GM12872 (cell line): ENCODE measurements around the gene PRSS22.

Source experiments
- TF ChIP-seq, protein P1 (sequence below): IDR thresholded peaks from 3 replicates; pipeline ENCODE4 v1.5.1; 2011; ENCODE audit warnings: low read depth, mild to moderate bottlenecking, low read length, moderate library complexity; ENCODE audit not compliant: insufficient read depth

Gene PRSS22

DNA sequence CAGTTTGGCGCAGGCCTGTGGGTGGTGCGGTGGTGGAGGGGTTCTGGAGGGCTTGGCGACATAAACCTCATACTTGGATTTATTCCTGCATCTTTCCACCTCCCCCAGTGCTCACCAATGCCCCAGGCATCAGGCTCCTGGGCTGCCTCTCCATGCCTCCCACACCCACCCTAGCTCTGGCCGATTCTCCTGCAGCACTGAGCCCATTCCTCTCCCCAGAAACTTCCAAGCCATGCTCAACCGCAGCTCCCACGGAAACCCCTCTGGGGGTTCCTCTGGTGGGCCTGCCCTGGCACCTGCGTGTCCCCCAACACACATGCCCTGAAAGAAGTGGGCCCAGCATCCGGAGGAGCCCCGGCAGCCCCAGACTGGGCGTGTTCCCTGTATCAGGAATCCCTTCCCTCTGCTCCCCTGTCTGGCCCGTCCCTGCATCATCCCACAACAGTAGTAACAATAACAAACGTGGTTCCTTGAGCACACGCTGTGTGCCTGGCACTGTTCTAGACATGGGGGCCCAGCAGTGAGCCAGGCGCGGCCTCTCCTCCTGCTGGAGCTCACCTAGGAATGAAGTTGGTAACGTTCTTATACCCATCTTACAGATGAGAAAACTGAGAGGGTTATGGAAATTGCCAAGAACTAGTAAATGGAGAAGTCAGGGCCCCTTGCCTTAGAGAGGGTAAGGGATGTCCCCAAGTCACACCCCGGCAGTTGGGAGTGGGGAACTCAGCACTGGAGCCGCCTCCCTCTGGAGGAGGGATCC is 38.6 kb downstream of the PRSS22 start:
- TF ChIP-seq, protein P1, sequence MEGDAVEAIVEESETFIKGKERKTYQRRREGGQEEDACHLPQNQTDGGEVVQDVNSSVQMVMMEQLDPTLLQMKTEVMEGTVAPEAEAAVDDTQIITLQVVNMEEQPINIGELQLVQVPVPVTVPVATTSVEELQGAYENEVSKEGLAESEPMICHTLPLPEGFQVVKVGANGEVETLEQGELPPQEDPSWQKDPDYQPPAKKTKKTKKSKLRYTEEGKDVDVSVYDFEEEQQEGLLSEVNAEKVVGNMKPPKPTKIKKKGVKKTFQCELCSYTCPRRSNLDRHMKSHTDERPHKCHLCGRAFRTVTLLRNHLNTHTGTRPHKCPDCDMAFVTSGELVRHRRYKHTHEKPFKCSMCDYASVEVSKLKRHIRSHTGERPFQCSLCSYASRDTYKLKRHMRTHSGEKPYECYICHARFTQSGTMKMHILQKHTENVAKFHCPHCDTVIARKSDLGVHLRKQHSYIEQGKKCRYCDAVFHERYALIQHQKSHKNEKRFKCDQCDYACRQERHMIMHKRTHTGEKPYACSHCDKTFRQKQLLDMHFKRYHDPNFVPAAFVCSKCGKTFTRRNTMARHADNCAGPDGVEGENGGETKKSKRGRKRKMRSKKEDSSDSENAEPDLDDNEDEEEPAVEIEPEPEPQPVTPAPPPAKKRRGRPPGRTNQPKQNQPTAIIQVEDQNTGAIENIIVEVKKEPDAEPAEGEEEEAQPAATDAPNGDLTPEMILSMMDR, result no peak

DNA sequence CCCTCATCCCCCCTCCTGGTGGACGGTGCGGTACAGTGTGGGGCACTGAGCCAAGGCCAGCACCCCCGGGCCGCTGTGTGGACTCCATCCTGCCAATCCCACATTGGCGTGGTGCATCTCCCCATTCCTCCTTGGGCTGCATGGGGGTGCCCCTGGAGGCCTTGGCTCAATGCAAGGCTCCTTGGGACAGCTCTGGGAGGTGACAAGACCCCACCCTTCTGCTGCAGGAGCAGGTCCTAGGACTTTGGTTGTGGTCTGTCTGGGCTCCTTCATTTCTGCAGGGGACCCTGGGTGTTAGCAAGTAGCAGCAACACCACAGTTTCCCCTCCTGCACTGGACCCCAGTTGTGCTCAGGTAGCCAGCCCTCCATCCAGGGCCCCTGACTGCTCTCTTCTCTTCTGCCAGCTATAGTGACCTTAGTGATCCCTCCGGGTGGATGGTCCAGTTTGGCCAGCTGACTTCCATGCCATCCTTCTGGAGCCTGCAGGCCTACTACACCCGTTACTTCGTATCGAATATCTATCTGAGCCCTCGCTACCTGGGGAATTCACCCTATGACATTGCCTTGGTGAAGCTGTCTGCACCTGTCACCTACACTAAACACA is 39.6 kb downstream of the PRSS22 start:
- TF ChIP-seq, protein P1, result no peak

DNA sequence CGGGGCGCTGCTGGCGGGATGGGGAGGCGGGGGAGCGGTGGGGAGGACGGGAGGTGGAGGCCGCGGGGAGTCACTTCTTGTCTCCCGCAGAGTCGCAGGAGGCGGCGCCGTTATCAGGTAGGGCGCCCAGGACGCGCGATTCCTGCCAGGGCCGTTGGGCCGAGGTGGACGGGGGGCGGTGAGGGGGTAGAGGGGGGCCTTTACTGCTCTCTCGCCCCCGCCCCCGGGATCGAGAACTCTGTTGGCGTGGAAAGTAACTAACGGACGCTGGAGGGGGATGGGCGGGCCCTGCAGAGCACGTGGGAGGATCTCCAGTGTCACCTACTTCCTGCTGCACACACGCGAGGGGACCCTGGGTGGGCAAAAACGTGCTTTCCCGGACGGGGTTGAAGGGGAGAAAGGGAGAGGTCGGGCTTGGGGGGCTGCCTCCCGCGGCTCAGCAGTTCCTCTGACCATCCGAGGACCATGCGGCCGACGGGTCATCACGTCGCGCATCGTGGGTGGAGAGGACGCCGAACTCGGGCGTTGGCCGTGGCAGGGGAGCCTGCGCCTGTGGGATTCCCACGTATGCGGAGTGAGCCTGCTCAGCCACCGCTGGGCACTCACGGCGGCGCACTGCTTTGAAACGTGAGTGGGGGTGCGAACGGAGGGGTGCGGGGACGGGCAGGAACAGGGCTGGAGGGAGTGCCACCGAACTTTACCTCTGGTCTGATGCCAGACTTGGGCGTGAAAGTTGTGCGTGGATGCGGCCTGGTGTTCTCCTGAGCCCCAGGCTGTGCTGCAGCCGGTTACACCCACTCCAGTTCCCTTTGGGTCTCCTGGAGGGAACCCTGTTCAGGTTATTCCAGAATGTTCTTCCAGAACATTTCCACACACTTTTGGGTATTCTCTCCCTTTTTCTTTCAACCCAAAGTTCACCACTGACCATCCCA is 40.4 kb downstream of the PRSS22 start:
- TF ChIP-seq, protein P1, result no peak

DNA sequence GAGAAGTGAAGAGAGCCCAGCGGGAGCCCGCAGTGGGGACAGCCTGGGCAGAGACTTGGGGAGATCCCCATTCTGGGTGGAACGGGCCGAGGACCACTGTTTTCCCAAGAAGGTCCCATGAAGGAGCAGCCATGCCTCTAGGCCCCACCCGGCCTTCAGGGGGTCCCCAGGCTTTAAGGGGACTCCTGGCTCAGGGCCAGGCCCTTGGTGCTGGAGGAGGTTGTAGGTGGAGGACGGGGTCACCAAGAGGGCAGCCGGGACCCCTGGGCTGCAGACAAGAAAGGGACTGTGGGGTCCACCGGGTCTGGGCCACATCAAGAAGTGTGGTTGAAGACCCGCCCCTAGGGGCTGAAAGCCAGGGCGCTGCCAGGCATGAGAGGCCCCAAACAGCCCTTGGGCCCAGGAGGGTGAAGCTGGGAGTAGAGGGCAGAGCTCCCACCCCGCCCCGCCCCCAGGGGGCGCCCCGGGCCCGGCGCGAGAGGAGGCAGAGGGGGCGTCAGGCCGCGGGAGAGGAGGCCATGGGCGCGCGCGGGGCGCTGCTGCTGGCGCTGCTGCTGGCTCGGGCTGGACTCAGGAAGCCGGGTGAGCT is 41.1 kb downstream of the PRSS22 start, which contains the start of gene PRSS21:
TSS of gene PRSS21 (plus strand) at position 487 of the 589 bp plus-strand sequence. CDS start at position 519, 32 bp downstream.
- TF ChIP-seq, protein P1, result 0 out of 3 replicates have a peak, but pooled peaks have one; percentile 7

DNA sequence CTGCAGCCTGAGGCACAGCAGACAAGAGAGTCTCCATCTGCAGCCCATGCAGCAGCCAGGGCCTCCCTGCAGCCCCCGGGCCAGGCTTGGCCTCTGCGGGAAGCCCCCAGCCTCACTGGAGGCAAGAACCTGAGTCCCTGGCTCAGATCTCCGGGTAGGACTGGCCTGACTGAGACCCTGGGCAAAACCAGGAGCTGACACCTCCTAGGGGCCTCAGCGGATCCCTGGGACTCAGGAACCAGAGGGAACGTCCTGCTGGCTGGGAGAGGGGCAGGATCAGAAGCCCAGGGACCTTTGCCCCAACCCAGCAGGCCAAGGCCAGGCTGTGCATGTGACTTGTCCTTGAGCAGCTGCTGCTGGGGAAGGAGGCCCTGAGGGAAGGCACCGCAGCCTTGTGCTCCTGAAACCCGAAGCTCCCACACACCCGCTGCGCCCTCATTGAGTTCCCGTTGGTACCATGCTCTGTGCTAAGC is 42.6 kb downstream of the PRSS22 start:
- TF ChIP-seq, protein P1, result no peak

DNA sequence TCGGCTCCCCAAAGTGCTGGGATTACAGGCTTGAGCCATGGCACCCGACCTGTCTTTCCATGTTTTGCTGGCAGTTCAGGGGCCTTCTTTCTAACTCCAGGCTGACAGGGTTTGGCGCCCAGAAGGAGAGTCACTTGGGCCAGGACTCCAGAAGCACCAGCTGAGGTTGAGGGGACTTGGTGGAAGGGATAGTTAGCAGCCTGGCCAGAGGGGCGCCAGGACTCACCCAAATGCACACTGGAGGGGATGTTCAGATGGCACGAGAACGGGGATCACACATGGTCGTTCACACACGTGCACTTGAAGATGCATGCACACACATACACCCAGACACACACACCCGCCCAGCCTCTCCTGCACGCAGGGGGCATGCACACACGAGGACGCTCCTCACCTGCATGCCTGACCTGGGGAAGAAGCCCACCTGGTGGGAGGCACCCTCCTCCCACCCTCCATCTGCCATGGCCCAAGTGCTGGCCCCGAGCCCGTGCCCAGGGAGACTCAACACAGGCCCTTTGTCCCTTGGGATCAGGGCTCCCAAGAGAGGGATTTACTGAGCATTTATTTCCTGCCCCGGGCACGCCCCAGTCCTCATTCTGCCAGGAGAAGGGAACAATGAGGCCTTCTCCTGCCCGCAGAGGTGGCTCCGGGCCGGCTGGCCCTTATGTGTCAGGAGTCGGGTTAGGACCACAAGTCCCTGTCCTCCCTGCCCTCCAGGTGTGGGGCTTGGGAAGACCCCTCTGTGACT is 43.2 kb downstream of the PRSS22 start:
- TF ChIP-seq, protein P1, result no peak
